H1 (cell line): Measurements from ENCODE around the gene POLR2L. TPM values are rescaled to one million over a fixed set of nuclear protein-coding genes. Genes with fewer than 3 reads are reported as not detected.

ENCODE experiments used
- TEAD4 ChIP-seq: IDR thresholded peaks from 2 replicates; pipeline ENCODE4 v1.6.1; 2012; ENCODE audit warnings: low read depth, low read length, inconsistent platforms, mixed read lengths
- polyA plus RNA-seq, 7 experiments: library from polyadenylated mRNA; depleted of rRNA in 3 of 7; stranded (reverse) in 5 of 7; unstranded in 2 of 7; fragments of >200 nt in 5 of 7; fragments of 200-250 nt in 2 of 7; gene quantifications; 1 replicate in 5 of 7; 2 replicates in 1 of 7; 4 replicates in 1 of 7; pipeline versions ENCODE4 v1.2.1 to v1.2.3, GENCODE V29; 2011 to 2013; ENCODE audit warnings: missing spikeins in 2 of 7, mixed read lengths in 2 of 7
- total RNA-seq: library from RNA; stranded (reverse); fragmentation: NEBNext Ultra II Directional; extraction: Animal tissue kit (Norgen Biotek cat#: 25700); gene quantifications from 2 replicates; pipeline ENCODE4 v1.2.1, GENCODE V29; 2021

Gene POLR2L
- total and polyA plus RNA-seq, 2 of the 8 experiments (the other 6 are each of a cell fraction or from before 2014, with no cell fraction given): 140 to 151 TPM

DNA sequence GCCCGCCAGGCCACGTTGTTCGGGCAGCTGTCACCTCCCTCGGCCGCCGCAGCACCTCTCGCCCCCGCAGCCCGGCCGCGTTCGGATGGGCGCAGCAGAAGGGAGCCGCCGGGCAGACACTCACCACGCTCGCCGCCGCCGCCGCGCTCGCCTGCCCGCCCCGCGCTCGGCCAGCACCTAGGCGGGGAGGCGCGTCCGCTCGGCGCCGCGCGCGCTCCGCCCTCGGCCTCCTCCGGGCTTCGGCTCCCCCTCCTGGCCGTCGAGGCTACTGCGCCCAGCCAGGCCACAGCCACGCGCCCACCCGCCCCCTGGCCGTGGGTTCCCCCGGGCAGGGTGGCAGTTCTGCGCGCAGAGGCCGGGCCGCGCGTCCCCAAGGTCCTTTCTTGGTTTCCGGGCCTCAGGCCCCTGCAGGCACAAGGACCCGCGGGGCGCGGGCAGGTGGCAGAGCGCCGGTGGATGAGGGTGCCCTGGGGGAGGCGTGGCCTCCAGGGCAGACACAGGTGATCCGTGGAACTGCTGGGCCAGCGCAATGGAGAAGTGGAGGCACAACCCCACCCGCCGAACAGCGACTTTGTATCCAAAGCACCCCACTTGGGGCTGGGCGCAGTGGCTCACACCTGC is 44.1 kb downstream of the POLR2L start, which contains the start of gene SLC25A22 (continued):
- 0 out of 2 replicates have a peak, but pooled peaks have one; percentile 24 for TF ChIP-seq TEAD4
